RWPE2 (cell line): ENCODE measurements around the gene CREG2.

Experiments used
- ATAC-seq: fragments of 200-7000 bp; cut with Tn5 transposase; 3 replicates; pipeline ENCODE4 v1.9.1; 2021; ENCODE audit warnings: low read depth
- DNase-seq: peaks from one replicate; pipeline ENCODE4 v3.0.0-alpha.2; 2020; ENCODE audit warnings: low spot score
- H3K27ac ChIP-seq: fragments of 450-650 bp; 2 replicates; pipeline ENCODE4 v1.5.1; 2017; ENCODE audit warnings: mild to moderate bottlenecking; ENCODE audit not compliant: poor library complexity, severe bottlenecking
- H3K27me3 ChIP-seq: fragments of 250-450 bp; sonication (Bioruptor Pico); 2 replicates; pipeline ENCODE4 v1.5.1; 2021; ENCODE audit warnings: mild to moderate bottlenecking, moderate library complexity; ENCODE audit not compliant: insufficient read depth, poor library complexity, severe bottlenecking
- H3K36me3 ChIP-seq: fragments of 250-450 bp; sonication (Bioruptor Pico); 2 replicates; pipeline ENCODE4 v1.5.1; 2020; ENCODE audit warnings: low read depth, mild to moderate bottlenecking, moderate library complexity
- H3K4me1 ChIP-seq: fragments of 250-450 bp; sonication (Bioruptor Pico); 2 replicates; pipeline ENCODE4 v1.5.1; 2021; ENCODE audit warnings: mild to moderate bottlenecking, moderate library complexity; ENCODE audit not compliant: insufficient read depth, poor library complexity, severe bottlenecking
- H3K4me3 ChIP-seq: fragments of 250-450 bp; sonication (Bioruptor Pico); 2 replicates; pipeline ENCODE4 v1.5.1; 2021; ENCODE audit warnings: mild to moderate bottlenecking, moderate library complexity; ENCODE audit not compliant: severe bottlenecking
- H3K9me3 ChIP-seq: fragments of 250-450 bp; sonication (Bioruptor Pico); 2 replicates; pipeline ENCODE4 v1.5.1; 2021; ENCODE audit warnings: mild to moderate bottlenecking, moderate library complexity; ENCODE audit not compliant: severe bottlenecking
- TF ChIP-seq, protein P1 (sequence below): fragments of 450-650 bp; IDR thresholded peaks from one replicate; pipeline ENCODE4 v1.5.1; 2017; ENCODE audit warnings: mild to moderate bottlenecking, moderate library complexity; ENCODE audit not compliant: poor library complexity, severe bottlenecking

The CREG2 gene

DNA sequence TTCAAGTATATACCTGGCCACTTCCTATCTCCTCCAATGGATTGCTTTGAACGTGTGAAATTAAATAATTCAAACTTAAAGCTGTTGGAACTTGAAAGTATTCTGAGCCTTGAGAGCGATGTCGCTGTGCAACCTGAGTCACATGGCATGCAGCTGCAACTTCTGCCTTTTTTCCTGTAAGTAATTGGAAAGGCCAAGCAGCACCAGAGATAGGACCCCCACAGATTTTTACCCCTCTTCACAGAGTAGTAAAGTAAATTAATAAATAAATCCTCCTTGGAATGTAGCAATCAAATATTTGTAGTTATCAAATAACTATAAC lies 75.6 kb downstream of the CREG2 start:
- Histone ChIP-seq H3K27me3 (no peaks in the 10 kb centered on the region), H3K4me1 (no peaks in the 10 kb centered on the region), H3K4me3 (no peak overlapping the region), H3K36me3 (0 out of 2 replicates have a peak, but pooled peaks cover 7% of the 10 kb centered on the region), H3K27ac (no peak overlapping the region), H3K9me3 (no peaks in the 10 kb centered on the region)
- DNase-seq (no peak), ATAC-seq (no peak)
- TF ChIP-seq, protein P1, sequence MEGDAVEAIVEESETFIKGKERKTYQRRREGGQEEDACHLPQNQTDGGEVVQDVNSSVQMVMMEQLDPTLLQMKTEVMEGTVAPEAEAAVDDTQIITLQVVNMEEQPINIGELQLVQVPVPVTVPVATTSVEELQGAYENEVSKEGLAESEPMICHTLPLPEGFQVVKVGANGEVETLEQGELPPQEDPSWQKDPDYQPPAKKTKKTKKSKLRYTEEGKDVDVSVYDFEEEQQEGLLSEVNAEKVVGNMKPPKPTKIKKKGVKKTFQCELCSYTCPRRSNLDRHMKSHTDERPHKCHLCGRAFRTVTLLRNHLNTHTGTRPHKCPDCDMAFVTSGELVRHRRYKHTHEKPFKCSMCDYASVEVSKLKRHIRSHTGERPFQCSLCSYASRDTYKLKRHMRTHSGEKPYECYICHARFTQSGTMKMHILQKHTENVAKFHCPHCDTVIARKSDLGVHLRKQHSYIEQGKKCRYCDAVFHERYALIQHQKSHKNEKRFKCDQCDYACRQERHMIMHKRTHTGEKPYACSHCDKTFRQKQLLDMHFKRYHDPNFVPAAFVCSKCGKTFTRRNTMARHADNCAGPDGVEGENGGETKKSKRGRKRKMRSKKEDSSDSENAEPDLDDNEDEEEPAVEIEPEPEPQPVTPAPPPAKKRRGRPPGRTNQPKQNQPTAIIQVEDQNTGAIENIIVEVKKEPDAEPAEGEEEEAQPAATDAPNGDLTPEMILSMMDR, result no peak

DNA sequence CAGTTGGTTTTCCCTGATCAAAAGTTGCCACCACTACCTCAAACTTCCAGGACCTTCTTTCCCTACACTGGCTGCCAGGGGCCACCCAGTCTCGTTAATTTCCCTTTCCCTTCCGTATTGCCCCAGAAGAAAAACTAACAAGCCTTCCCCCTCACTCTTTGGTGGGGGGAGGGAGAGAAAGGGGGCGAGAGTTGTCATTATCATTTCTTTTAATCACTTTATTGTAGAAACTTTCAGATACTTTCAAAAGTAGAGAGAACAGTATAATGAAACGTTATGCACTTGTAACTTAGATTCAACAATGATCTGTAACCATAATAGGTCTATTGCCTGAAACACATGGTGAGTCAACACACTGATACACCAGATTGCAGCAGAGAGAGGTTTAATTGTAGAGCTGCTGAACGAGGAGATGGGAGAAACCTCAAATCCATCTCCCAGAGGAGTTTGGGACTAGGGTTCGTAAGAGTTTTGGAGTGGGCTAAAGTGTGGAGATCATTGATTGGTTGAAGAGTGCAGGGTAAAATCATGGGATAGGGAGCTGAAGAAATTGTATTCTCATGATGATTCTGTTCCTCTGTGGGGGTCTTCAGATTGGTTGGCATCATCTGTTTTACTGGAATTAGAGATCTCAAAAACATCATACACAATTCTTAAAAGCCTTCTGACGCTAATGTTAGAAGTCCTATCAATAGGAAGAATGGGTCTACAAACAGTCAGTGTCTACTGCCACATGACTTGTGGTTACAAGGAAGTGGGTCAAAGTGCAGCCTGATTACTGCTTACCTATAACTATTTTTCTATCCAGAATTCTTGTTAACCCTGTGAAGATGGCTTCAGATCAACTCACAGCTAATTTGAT lies 76.2 kb downstream of the CREG2 start:
- peaks cover 2% of the 10 kb centered on the region for H3K4me1 ChIP-seq
- ATAC-seq, result no peak
- no peak overlapping the region for H3K27ac ChIP-seq
- no peaks in the 10 kb centered on the region for H3K27me3 ChIP-seq
- TF ChIP-seq, protein P1, result no peak
- H3K4me3 ChIP-seq, result no peak overlapping the region
- no peak for DNase-seq
- H3K36me3 ChIP-seq, result peaks cover 11% of the 10 kb centered on the region
- no peaks in the 10 kb centered on the region for H3K9me3 ChIP-seq

DNA sequence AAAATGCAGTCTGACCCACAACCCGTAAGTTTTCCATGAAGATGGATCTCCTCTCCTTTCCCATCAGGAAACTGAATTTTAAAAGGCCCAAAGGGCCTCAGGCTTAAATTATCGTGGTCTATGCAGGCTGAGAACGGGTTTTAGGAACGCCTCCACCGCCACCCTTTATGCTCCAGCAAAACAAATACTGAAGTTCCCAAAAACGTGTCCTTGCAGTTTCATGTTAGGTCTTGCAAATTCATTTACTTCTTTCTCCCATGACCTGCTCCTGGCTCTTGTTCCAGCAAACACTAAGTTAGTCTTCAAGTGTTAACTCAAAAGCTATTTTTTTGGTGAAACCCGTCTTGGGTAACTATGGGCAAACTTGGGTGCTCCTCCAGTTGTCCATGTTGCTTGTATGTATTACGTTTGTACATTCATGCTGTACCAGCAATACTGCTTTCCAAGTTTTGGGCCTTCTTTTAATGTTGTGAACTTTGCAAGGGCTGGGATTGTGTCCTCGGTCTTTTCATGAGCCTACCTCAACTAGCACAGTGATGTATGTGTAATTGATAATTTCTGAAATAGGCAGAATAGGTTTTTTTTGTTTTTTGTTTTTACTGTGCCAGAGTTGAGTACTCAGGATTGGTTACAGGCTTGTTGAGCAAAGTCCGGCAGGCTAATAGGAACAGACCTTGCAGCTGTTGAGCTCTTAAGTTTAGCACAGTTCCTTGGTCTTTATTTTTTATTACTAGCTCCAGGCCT lies 77.0 kb downstream of the CREG2 start:
- Histone ChIP-seq H3K36me3 (peaks cover 19% of the 10 kb centered on the region), H3K9me3 (no peaks in the 10 kb centered on the region), H3K4me3 (no peak overlapping the region), H3K27ac (no peak overlapping the region), H3K27me3 (no peaks in the 10 kb centered on the region), H3K4me1 (peaks cover 10% of the 10 kb centered on the region)
- DNase-seq (no peak), ATAC-seq (no peak)
- TF ChIP-seq, protein P1, result no peak

DNA sequence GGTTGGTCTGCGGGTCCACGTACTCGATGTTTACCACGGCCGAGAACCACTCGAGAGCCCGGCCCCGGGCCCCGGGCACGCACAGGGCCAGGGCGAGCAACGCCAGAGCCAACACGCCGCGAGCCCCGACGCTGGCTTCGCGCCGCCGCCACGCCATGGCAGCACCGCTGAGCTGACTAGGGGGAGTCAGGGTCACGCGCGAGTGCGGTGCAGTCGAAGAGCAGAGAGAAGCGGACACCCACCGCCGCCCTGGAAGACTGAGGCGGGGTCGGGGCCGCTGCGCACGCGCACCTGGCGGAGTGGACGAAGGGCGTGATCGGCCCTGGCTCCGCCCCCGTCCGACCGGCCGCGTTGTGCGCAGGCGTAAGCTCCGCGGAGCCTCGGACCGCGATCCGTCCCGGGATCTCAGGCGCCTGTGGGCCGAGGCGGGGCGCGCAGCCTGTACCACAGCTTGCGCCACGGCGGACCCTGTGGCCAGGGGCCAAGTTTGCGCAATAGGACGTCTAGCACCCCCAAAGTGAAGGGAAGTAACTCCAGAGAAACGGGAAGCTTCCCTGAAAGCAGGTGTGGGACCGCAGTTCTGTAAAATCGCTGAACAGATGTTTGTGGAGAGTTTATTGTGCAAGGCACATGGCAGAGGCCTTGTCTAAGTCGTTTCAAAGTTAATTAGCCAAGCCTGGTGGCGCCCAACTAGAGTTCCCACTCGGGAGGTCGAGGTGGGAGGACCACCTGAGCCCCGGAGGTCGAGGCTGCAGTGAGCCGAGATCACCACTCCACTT lies 78.7 kb downstream of the CREG2 start, which contains the start of gene RNF149:
Gene RNF149 (minus strand): TSS at position 270 of the 779 bp plus-strand sequence. CDS start 113 bp downstream, at position 157.
- H3K9me3 ChIP-seq, result no peaks in the 10 kb centered on the region
- H3K27me3 ChIP-seq, result no peaks in the 10 kb centered on the region
- peak within 1 kb of the TSS; percentile 80 for H3K4me3 ChIP-seq
- peaks cover 28% of the 10 kb centered on the region for H3K36me3 ChIP-seq
- peaks cover 16% of the 10 kb centered on the region for H3K4me1 ChIP-seq
- DNase-seq, result peak; percentile 85
- ATAC-seq, result peak; percentile 72
- peak within 1 kb of the TSS; percentile 64 for H3K27ac ChIP-seq
- TF ChIP-seq, protein P1, result no peak
